Stimulated activated CD4-positive, alpha-beta T cell treated with anti-CD3 and anti-CD28 coated beads, Interleukin-1b, Interleukin-23, amount 100 ng/mL, for 24 hours (primary cell): ENCODE measurements around the gene EXOC2.
A peak's percentile ranks its signal among the peaks of the same experiment; 100 is the strongest.

Experiments used
- DNase-seq, 4 experiments: peaks; one replicate each; pipeline ENCODE4 v3.0.0-alpha.2; 2020; ENCODE audit warnings: low read depth in 4 of 4, low spot score in 1 of 4

Gene EXOC2

DNA sequence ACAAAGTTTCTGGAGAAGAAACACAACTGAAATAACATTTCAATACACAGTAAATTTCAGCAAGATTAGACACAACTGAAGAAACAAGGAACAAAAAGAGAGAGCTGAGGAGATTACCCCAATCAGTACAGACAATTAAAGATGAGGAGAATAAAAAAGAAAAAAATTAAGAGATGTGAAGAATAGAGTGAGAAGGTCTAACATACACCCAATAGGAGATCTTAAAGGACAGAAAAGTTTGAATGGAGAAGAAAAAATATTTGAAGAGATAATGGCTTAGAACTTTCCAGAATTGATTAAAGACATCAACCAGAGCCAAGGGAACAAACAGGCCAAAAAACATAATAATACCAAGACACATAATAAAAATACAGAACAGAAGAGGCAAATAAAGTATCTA, 152.4 kb downstream of the EXOC2 start:
- DNase-seq: no peak

DNA sequence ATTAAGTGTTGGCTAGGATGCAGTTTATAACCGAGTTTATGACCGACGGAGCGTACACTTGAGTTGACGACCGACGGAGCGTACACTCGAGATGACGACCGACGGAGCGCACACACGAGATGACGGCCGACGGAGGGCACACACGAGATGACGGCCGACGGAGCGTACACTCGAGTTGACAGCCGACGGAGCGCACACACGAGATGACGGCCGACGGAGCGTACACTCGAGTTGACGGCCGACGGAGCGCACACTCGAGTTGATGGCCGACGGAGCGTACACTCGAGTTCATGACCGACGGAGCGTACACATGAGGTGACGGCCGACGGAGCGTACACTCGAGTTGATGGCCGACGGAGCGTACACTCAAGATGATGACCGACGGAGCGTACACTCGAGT, 155.8 kb downstream of the EXOC2 start:
- no peak for DNase-seq

DNA sequence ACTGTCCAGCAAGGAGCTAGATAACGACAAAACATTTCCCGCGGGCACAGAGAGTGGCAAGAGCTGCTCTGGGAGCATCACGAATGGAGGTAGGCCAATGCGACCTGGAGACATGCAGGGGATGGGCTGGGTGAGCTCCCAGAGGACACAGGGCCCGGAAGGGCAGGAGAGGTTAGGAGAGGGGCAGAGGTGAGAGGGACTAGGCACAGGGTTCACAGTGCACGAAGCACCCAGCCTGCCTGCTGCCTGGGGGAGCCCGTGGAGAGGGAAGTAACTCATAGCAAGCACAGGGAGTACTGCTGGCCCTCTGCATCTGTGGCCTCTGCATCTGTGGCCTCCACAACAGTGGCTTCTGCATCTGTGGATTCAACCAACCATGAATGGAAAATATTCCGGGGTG, 162.5 kb downstream of the EXOC2 start:
- DNase-seq: no peak

DNA sequence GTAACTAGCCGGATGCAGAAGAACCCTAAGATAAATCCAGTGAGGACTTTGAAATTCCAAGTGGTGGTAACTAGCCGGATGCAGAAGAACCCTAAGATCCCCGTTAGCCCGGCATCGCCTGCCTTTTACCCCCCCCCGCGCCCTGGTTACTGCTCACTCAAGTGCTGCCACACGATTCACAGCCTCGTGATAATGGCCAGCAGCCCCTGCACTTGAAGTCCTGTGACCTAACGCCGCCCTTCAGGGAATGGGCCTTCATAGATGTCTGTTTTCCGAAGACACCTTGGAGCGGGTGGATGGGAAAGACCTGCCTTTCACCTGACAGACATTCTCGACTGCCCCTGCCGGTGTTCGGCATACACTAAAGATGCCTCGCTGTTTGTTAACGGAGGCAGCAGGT, 163.9 kb downstream of the EXOC2 start:
- no peak for DNase-seq

DNA sequence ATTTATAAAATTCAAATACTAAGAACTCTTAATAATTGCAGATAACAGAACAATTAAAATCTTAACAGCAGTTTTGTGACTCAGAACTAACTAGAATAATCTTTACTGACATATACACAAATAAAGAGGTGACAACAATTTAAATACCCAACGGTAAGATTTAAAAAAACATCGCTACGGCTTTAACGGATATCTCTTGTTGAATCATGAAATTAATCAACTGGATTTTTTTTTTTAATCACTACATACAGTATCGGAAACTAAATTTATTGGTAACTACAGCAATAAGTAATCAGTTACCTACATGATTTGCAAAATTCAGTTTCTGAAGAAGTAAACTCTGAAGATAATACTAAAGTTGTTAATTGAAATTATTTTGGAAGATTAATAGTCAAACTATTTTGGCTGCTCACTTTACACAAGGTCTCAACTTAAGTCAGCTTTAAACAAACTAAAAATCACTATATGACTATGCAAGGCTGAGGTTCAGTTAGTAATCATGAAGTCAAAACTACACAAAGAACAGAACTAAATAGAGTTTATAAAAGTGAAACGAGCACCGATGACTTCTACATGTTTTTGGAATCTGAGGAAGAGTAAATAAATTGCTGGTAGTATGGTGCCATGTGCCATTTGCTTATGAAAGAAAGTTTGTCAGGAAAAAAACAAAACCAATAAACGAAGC, 164.8 kb downstream of the EXOC2 start:
- no peak for DNase-seq

DNA sequence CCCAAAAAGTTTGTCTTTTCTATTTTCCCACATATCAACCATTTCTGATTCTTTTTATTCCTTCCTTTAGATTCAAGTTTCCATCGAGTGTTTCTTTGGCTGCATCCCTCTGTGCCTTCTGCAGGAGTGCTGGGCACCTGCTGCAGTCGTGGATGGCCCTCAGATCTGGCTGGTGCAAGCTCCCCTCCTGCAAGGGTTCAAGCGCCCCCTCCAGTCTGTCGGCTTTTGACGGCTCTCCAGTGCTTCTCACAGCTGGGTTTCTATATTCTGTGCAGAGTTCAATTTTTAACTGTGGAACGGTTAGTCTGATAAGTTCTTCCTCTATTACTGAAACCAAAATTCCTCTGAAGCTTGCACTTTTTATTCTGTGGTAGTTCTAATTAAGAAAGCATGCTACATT, 168.1 kb downstream of the EXOC2 start:
- DNase-seq: no peak

DNA sequence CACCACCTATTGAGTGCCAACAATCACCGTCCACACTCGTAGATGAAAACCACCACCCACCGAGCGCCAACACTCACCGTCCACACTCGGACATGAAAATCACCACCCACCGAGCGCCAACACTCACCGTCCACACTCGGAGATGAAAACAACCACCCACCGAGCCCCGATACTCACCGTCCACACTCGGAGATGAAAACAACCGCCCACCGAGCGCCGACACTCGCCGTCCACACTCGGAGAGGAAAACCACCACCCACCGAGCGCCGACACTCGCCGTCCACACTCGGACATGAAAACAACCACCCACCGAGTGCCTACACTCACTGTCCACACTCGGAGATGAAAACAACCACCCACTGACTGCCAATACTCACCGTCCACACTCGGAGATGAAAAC, 172.1 kb downstream of the EXOC2 start:
- no peak for DNase-seq

DNA sequence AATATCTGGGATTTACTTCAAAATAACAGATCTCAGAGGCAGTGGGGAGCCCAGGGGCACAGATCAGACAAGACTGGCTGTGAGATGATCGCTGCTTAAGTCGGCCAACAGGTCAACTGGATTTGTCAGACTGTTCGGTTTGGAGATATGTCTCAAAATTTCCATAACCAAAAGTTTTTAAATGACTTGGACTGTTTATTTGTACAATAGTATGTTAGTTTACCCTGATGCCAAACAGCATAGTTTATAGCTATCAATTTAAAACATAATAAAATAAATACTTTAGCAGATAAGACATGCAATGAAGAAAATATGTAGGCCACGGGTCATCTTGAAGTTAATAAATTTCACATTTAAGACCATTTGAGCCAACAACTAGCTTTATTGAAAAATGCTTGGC, 174.7 kb downstream of the EXOC2 start:
- no peak for DNase-seq

DNA sequence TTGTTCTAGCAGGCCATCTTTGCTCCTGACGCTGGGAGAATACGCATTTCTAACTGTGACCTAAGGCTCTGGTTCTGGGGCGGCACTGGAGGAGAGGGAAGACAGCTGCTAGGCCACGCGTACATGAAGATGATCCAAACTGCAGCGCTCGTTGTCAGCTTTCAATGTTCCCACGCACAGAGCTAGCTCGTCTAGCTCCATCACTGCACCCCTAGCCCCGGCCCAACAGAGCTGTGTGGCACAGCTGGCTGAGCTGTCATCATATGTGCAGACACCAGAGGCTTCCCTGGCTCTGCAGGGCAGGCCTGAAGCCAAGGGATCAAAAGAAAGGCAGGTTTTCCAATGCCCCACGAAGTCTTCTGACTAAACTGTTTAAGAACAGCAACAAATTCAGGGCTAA, 176.7 kb downstream of the EXOC2 start:
- DNase-seq: no peak

DNA sequence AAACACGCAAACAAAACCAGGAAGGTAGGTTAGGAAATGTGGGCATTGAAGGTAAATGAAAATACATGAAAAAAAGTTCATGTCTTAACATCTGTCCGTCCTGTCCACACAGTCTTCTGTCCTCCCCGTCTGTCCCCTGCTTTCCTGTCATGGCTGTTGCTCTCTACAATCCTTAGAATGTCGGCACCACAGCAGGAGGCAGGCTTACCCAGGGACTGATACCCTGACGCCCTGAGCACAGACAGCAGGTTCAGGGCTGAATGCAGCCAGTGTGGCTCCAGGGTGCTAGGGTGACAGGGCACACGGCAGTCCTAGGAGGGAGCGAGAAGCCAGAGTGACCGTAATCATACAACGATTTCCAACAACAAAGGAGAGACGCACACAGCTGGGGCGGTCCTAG, 177.7 kb downstream of the EXOC2 start:
- DNase-seq: no peak

DNA sequence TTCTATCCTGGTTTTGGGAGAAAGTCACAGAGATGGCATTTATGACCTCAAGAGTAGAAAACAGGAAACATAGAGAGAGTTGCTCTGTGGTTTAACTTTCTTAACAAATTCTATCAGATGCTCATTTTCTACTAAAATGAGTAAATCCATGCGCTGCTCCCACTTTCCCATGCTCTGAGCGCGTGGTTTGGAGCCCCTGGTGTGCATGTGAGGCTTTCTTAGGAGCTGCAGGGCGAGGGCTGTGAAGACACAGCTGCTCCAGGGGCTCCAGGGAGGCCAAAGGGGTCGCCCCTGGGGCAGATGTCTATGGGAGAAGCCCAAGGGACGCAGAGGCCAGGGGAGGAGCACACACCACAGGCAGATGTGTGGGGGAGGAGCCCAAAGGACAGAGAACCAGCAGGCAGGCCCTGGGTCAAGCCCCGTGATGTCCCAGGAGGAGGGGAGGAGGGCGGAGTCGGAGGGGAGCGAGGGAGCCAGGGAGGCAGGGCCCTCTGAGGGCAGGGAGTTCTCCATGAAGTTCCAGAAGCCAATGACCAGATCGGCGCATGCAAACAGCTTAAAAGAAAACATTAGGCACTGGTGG, 178.5 kb downstream of the EXOC2 start:
- no peak for DNase-seq

DNA sequence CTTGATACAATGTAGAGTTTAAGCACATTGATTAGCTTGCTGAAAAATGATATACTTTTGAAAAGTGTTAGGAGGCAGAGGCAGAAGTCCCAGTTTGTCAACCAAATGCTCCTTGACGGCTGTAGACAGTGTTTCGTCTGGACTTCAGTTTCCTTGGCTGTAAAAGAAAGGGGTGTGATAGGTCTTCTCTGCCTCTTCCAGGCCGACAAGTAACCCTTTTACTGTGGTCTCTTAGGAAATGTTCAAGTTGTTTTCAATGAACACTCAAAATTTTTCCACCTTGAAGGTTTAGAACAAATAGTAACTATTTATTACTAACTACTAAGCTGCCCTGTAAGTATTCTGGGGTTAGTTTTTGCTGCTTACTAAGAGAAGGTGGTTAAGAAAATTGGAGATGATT, 179.0 kb downstream of the EXOC2 start:
- DNase-seq: no peak

DNA sequence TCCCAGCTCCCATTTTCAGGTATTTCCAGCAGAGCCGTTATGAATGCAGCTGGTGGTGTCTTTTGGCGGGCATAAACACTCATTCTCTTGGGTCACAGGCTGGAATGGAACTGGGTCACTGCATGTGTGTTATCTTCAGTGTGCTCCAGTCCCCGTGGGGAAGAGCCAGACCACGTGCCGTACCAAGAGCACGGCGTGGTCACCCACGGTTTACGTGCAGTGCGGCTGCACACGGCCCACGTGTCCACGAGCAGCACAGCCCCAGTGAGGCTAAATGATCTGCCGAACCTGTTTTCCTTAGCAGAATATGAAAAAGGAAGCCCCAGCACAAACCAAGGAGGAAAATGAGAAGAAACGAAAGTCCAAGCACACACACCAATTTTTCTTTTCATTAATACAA, 179.9 kb downstream of the EXOC2 start:
- DNase-seq: no peak

DNA sequence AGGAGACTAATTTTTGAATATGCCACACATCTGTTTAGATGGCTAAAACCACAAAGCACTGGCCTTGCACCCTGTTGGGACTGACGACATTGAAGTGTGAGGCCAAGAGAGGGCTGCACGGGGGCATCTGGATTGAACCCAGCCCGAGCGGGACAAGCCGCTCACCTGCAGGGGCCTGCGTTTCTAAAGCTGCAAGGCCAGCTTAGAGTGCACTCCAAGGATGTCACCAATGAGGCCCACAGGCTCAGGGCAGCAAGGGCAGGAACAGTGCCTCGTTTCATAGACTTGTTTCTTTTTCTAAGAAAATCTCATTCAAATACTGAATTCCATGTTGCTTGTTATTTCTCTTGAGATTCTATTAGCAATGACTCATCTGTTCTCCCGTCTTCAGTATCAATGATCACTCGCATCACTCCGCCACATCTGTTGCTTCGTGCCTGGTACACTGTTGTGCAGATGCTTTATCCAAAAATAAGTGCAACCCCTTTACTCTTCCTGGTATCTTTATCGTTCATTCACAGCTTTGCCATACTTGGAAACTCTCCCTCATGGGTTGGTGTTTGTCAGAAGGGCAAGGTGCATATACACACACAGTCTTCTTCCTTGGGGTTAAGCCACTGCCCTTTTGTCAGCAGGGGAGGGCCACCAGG, 181.3 kb downstream of the EXOC2 start:
- no peak for DNase-seq

DNA sequence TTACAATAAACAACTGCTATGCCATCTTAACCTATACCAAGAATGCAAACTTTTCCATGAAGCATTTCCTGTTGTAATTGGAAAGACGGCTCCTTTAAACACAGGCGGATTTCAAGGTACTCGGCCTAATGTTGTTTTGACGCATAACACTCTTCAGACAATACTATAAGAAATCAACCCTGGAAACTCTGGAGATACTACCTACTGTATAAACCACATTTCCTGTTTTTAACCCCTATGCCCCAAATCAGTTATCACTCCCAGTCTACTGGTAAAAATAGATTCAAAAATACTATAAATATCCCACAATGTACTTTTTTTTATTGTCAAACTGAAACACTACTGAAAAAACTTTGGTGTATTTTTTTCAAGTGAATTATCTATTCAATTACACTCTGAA, 183.3 kb downstream of the EXOC2 start:
- DNase-seq: no peak

DNA sequence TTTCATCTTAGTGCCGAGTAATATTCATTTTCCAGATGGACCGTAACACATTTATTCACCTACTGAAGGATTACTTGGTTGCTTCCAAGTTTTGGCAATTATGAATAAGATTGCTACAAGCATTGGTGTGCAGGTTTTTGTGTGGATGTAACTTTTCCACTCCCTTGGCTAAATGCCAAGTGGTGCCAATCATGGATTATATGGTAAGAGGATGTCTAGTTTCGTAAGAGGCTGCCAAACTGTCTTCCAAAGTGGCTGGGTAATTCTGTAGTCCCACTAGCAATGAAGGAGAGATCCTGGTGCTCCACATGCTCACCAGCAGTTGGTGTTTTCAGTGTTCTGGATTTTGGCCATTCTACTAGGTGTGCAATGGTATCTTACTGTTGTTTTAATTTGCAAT, 184.3 kb downstream of the EXOC2 start:
- no peak for DNase-seq

DNA sequence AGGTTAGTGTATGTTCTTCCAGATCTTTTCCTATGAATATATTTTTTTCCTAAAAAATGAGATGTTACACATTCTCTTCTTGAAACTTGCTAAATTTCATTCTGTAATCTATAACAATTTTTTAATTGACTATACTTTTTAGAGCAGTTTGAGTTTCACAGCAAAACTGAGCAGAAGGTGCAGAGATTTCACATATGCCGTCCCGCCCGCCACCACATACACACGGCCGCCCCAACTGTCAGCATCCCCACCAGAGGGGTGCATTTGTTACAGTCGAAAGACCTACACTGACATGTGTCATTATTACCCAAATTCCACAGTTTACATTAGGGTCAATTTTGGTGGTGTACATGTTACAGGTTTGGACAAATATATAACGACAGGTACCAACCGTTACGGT, 184.9 kb downstream of the EXOC2 start:
- DNase-seq: no peak

DNA sequence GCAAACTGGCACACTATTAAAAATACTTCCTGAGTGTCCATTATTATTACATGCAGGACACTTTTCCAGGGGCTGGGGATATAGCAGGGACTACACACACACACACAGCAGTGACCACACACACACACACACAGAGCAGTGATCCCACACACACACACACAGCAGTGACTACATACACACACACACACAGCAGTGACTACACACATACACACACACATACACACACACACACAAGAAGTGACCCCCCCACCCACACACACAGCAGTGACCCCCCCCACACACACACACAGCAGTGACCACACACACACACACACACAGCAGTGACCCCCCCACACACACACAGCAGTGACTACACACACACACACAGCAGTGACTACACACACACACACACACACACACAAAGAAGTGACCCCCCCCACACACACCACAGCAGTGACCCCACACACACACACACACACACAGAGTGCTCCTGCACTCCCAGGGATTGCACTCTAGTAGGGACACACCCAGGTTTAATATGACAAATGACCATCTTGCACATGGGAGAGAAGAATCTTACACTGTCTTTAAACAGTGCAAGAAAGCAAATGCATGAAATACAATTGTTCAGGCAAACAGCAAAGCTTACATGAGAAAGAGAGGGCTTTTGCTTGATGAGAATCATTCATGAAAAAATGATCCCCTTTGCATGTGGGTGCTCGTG, 185.9 kb downstream of the EXOC2 start:
- no peak for DNase-seq

DNA sequence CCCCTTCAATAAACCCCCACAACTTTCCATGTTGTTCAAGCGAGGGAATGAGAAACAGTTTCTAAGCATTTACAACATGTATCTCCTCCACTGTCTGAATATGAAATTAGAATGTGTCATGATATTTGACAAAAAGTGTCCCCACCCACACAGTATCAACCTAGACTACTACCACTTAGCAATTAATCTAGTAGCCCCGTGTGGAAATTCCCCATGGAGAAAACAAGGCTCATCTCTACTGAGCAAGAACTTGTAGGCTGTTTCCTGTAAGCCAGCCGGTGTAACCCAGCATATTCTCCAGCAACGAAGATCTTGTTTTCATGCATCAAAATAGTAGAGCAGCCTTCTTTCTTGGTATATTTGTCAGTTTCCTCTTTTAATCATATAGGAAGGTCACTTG, 186.4 kb downstream of the EXOC2 start:
- DNase-seq: peak in 2 of 4 experiments; percentile 48 to 54

DNA sequence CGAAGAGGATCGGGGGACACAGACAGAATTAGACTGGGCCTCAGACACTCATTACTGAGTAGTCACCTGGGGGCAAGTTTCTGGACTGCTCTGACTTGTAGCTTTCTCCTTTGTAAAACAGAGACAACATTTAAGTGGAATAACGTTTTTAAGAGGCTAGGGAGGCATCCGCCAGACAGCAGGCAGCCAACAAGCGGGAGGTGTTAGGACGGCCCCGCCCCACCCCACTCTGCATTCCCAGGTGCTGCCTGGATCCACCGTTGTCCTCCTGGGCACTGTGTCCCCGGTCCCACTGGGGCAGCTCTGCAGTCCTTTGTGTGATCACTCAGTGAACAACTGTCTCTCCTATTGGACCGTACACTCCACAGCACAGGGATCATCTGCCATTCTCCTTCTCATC, 187.6 kb downstream of the EXOC2 start:
- DNase-seq: no peak

DNA sequence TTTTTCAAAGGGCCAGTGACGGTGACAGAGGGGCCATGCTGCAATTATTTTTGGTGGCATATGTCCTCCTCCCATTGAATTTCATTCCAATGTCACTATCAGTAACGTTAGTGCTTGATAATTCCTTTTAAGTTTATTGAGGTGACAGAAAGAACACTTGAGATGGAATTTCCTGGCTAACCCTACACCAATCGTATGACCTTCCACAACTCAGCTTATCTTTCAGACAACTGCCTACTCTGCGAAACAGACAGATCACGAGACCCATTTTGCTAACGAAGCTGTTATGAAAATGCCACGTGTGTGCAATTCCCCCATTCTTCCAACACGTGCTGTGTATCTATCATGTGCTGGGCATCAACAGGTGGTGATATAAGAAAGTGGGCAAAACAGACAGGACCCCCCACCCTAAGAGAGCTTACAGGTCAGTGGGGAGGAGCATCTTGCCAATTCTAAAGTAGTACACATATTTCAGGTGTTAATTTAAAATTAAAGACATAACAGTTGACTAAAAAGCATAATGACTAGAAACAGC, 188.4 kb downstream of the EXOC2 start:
- DNase-seq: no peak
